ENCODE measurements around the gene ARID3A. TPM values are rescaled to one million over a fixed set of nuclear protein-coding genes. Genes with fewer than 3 reads are reported as not detected.
"Not testable (repeated sequence)": the region's sequence is repeated elsewhere in the genome, so short reads cannot be mapped to it uniquely, and the experiment has no call there.

Gene ARID3A
- total and polyA plus RNA-seq, 2 of the 4 experiments (the other 2 are of a cell fraction): 16.0 to 23.1 TPM

- Histone ChIP-seq H3K27ac (ENCODE audit: insufficient read depth, low read length) (peak overlapping the region; percentile 95; the same call in 1 of the 2 replicates), H3K56ac (ENCODE audit: extremely low read depth, insufficient read depth, low read length) (0 out of 2 replicates have a peak overlapping the region, but pooled peaks have one; percentile 60), H3K9ac (ENCODE audit: low read depth, low read length) (peak overlapping the region; percentile 92), H2AK9ac (replicated peaks; ENCODE audit: low read depth, low read length, poor library complexity) (peak overlapping the region; percentile 86), H3K4me2 (ENCODE audit: low read depth, low read length) (peak overlapping the region; percentile 99), H4K8ac (ENCODE audit: low read depth in 2 of 2, low read length in 2 of 2) (0 out of 4 replicates have a peak overlapping the region, but pooled peaks of 1 of the 2 experiments have one; percentile 24), H3K4ac (ENCODE audit: low read depth, low read length) (peak overlapping the region; percentile 84; the same call in 1 of the 2 replicates), H3K79me1 (ENCODE audit: low read depth in 1 of 2, low read length in 2 of 2) (peaks cover 9 to 35% of the 10 kb centered on the region in 2 experiments), H3K36me3 (ENCODE audit: control insufficient read depth, insufficient read depth, low read length) (peaks cover 29% of the 10 kb centered on the region), H3K4me3 (ENCODE audit: insufficient read depth, low read depth, low read length) (peak overlapping the region; percentile 97)
- H3K27me3 ChIP-seq (ENCODE audit: control insufficient read depth, insufficient read depth, low read length); in situ Hi-C loops (cut with MboI; ENCODE audit: low sequenced_read_pairs); POLR2A ChIA-PET (ENCODE audit: unreplicated experiment); H2BK15ac ChIP-seq (ENCODE audit: low read depth, low read length); H3K9me1 ChIP-seq (ENCODE audit: insufficient read depth, low read length); H3K23ac ChIP-seq (ENCODE audit: low read depth, low read length); CTCF ChIA-PET; H2BK5ac ChIP-seq (ENCODE audit: low read depth, low read length, poor library complexity, severe bottlenecking); H3K14ac ChIP-seq (replicated peaks; ENCODE audit: low read depth, low read length); H3K9me3 ChIP-seq (ENCODE audit: control insufficient read depth, insufficient read depth, low read length); H4K91ac ChIP-seq (ENCODE audit: insufficient read depth, low read depth, low read length); ATAC-seq (ENCODE audit: low read depth); DNase-seq; H4K5ac ChIP-seq (ENCODE audit: low read depth, low read length); H2BK120ac ChIP-seq (ENCODE audit: low read depth, low read length); H4K20me1 ChIP-seq (ENCODE audit: insufficient read depth, low read length); H3K4me1 ChIP-seq (ENCODE audit: control insufficient read depth, insufficient read depth, low read length); dilution Hi-C loops (cut with HindIII; ENCODE audit: low sequenced_read_pairs, unreplicated experiment); H2BK20ac ChIP-seq (ENCODE audit: low read depth, low read length); H3K18ac ChIP-seq (ENCODE audit: low read depth, low read length); H2AFZ ChIP-seq (replicated peaks; ENCODE audit: low read length, poor library complexity); H2AK5ac ChIP-seq (ENCODE audit: low read depth, low read length); intact Hi-C loops (cut with micrococcal nuclease); BruUV-seq (replicated peaks): not testable (repeated sequence)
- WGBS, 2 experiments (ENCODE audit: extremely low coverage in 2 of 2, insufficient read length in 1 of 2): 59% methylated on average over 21 of the region's 50 CpGs; no CpG with 5 or more reads in 1 of the 2 experiments
These were observed 34.2 kb upstream of the ARID3A start for GRCh38 chr19:891421-892200.

Data from IMR-90 (cell line).